Esophagus mucosa (tissue), 1 donor: ENCODE results near the gene KRT84. TPM values are rescaled to one million over a fixed set of nuclear protein-coding genes. Genes with fewer than 3 reads are reported as not detected.

Source experiments
- ATAC-seq: fragments of 200-7000 bp; cut with Tn5 transposase; one replicate; pipeline ENCODE4 v1.9.1; 2020
- total RNA-seq: library from RNA; stranded (reverse); gene quantifications from one replicate; pipeline ENCODE4 v1.2.4, GENCODE V29; 2023
- donor health status: DM: yes; HTN: yes; CAD: no.

KRT84 gene
- not detected for total RNA-seq

- no peak for ATAC-seq
These were observed at the start of gene KRT84 for GRCh38 chr12:52385226-52385702. Gene KRT84, minus strand, starts transcription at chr12:52385652. Its CDS starts 67 bp downstream, at chr12:52385585.

GRCh38 chr12:52434760-52435530, 49.5 kb upstream of the KRT84 start:
- ATAC-seq = no peak

GRCh38 chr12:52434081-52434733, 48.8 kb upstream of the KRT84 start, which contains the start of gene KRT75:
Gene KRT75, minus strand, starts transcription at chr12:52434371. Its CDS starts 67 bp downstream, at chr12:52434304.
- peak; percentile 33 for ATAC-seq

GRCh38 chr12:52433501-52434080, 48.1 kb upstream of the KRT84 start:
- no peak for ATAC-seq

GRCh38 chr12:52432559-52433207, 47.2 kb upstream of the KRT84 start:
- ATAC-seq = no peak

- ATAC-seq = no peak
These were observed 42.7 kb upstream of the KRT84 start for GRCh38 chr12:52428121-52428520.

- ATAC-seq = peak; percentile 66
These were observed 41.6 kb upstream of the KRT84 start for GRCh38 chr12:52427083-52427482.

- ATAC-seq = no peak
These were observed 40.6 kb upstream of the KRT84 start for GRCh38 chr12:52426034-52426433.

GRCh38 chr12:52425466-52425865, 40.0 kb upstream of the KRT84 start:
- no peak for ATAC-seq

GRCh38 chr12:52423661-52424500, 38.4 kb upstream of the KRT84 start:
- no peak for ATAC-seq

GRCh38 chr12:52423035-52423434, 37.6 kb upstream of the KRT84 start:
- peak; percentile 14 for ATAC-seq

- ATAC-seq = no peak
These were observed 34.2 kb upstream of the KRT84 start for GRCh38 chr12:52419656-52420055.

GRCh38 chr12:52418576-52419110, 33.2 kb upstream of the KRT84 start:
- ATAC-seq = no peak

- no peak for ATAC-seq
These were observed 32.3 kb upstream of the KRT84 start for GRCh38 chr12:52417740-52418139.

GRCh38 chr12:52416795-52417194, 31.3 kb upstream of the KRT84 start:
- ATAC-seq = no peak

GRCh38 chr12:52415870-52416750, 30.7 kb upstream of the KRT84 start:
- peak; percentile 93 for ATAC-seq

- no peak for ATAC-seq
These were observed 29.5 kb upstream of the KRT84 start for GRCh38 chr12:52414936-52415335.

GRCh38 chr12:52413782-52414345, 28.4 kb upstream of the KRT84 start:
- ATAC-seq = no peak

- no peak for ATAC-seq
These were observed 27.8 kb upstream of the KRT84 start for GRCh38 chr12:52413202-52413601.

- no peak for ATAC-seq
These were observed 26.4 kb upstream of the KRT84 start for GRCh38 chr12:52411815-52412214.
